GM10847 (cell line): Measurements from ENCODE around the gene RPL4.

Experiments used
- POLR2A ChIP-seq: IDR thresholded peaks from 2 replicates; pipeline ENCODE4 v1.6.1; 2011; ENCODE audit not compliant: insufficient read length; ENCODE audit errors: extremely low read depth

Gene RPL4

GRCh38 chr15:66504563-66505429, at the start of gene RPL4, which contains the start of gene ZWILCH:
Gene RPL4, minus strand, starts transcription at chr15:66504855. Its CDS starts 65 bp downstream, at chr15:66504790.
Gene ZWILCH, plus strand, starts transcription at chr15:66505326. Its CDS starts 13 bp downstream, at chr15:66505339.
- peak; percentile 88 for TF ChIP-seq POLR2A

- TF ChIP-seq POLR2A, result no peak
Measured at GRCh38 chr15:66545255-66545654, 40.6 kb upstream of the RPL4 start.

DNA sequence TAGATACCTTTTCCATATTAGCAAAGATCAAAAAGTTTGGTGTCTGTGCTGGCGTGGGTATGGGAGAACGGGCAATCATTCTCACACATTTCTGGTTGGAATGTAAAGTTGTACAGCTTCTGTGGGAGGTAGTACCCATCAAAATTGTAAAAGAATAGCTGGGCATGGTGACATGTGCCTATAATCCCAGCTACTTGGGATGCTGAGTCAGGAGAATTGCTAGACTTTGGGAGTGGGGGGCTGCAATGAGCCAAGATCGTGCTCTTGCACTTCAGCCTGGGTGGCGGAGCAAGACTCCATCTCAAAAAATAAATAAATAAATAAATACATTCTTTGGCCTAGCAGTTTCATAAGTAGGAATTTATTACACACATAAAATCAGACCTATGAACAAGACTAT, 38.2 kb upstream of the RPL4 start:
- TF ChIP-seq POLR2A, result no peak

DNA sequence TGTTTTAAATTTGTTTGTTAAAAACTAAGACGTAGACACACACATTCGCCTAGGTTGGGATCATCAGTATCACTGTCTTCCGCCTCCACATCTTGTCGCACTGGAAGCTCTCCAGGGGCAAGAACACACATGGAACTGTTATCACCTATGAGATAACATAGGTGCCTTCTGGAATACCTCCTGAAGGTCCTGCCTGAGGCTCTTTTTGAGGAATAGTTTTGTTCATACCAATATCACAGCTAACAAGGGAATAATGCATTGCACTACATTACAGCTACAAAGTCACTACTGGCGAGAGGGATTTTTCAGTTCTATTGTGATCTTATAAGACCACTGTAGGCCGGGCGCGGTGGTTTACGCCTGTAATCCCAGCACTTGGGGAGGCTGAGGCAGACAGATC, 30.4 kb upstream of the RPL4 start:
- TF ChIP-seq POLR2A, result no peak

DNA sequence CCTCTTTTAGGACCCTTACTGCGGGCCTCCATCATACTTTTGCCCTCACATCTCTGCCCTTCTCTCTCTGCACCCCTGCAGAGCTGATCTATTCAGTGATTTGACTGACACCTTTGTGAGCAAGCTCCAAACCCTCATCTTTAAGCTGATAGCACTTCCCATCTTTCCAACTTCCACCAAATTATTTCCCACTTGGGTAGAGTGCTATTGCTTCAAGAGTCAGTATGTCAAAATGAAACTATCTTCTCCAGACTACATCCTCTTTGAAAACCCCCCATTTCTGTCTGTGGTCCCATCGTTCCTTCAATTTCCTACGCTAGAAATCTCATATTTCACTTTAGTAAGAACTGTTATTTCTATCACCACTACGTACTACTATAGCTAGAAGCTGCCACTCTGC, 20.2 kb upstream of the RPL4 start:
- no peak for TF ChIP-seq POLR2A

GRCh38 chr15:66523926-66524325, 19.3 kb upstream of the RPL4 start:
- no peak for TF ChIP-seq POLR2A

GRCh38 chr15:66515901-66516322, 11.3 kb upstream of the RPL4 start:
- TF ChIP-seq POLR2A, result no peak

DNA sequence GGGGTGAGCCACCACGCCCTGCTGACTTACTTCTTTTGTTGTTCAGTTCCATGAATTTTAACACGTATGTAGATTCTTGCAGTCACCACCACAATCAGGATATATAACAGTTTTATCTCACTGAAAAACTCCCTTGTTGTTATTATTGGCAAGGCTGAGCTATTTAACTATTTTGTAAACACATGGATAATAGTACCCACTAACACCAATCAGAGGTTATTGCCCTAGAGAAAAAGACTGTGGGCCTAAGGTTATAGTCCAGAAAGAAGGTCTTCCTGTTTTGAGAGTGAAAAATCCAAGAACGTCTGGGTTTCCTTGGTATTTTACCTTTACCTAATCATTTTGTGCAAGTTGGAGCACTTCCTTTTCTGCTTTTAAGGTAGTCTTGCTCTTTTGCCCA, 9.9 kb upstream of the RPL4 start:
- TF ChIP-seq POLR2A, result no peak

GRCh38 chr15:66508293-66508883, 3.7 kb upstream of the RPL4 start:
- no peak for TF ChIP-seq POLR2A

- no peak for TF ChIP-seq POLR2A
Measured at GRCh38 chr15:66505818-66506217, 1.2 kb upstream of the RPL4 start.

GRCh38 chr15:66505430-66505811, 766 bp upstream of the RPL4 start:
- no peak for TF ChIP-seq POLR2A

DNA sequence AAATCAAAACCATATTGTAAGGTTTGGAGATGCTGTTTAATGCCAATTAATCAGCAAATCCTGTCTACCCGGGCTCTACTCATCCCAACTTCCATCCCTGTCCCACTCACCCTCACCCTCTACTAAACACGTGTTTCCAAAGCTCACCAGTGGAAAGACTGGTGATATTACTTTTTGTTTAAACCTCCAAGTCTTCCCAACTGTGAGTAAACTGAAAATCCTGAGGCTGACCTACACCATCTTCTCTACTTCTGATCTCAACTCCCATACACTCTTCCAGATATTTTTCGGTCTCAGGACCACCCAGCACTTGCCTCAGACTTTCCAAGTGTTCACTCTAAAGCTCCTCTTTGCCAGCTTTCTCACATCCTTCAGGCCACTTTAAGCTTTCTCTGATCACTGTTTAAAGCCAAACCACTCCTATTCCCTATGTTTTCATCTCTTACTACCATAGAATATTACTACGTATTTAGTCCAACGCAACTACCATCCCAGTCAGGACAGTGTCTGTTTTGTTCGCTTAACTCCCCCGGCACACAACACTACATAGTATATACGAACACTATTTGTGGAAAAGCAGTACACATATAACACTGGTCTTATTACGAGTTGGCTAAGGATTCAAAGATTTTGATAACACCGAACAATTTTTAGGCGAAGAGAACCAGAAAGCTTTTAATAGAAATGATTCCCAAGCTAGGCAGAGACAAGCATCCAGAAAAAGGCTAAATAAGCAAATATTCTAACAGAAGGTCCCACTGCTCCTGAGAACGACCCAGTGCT, 684 bp downstream of the RPL4 start:
- TF ChIP-seq POLR2A, result no peak

GRCh38 chr15:66502491-66502890, 2.2 kb downstream of the RPL4 start:
- TF ChIP-seq POLR2A, result no peak

- no peak for TF ChIP-seq POLR2A
Measured at GRCh38 chr15:66498501-66499386, 5.9 kb downstream of the RPL4 start.
